Stimulated activated CD4-positive, alpha-beta T cell treated with anti-CD3 and anti-CD28 coated beads, TNF-alpha, amount 100 ng/mL, for 24 hours (primary cell): ENCODE measurements around the gene ERC1.
"Not testable (repeated sequence)": the region's sequence is repeated elsewhere in the genome, so short reads cannot be mapped to it uniquely, and the experiment has no call there.

Source experiments
- DNase-seq, 3 experiments: peaks; one replicate each; pipeline ENCODE4 v3.0.0-alpha.2; 2020; ENCODE audit warnings: low read depth in 3 of 3

ERC1 gene

DNA sequence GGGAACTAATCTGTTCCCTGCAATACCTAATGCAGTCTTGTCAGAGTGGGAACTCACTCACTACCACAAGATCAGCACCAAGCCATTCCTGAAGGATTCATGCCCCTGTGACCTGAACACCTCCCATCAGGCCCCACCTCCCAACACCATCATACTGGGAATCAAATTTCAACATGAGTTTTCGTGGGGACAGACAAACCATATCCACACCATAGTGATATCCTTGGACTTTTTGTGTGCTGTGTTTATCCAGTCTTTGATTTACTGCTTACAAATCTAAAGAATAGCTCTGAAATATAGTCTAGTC lies 359.9 kb downstream of the ERC1 start:
- DNase-seq: no peak

- DNase-seq: no peak
Observed at GRCh38 chr12:1351926-1352325, 360.9 kb downstream of the ERC1 start.

- DNase-seq: no peak
Observed at GRCh38 chr12:1353451-1353850, 362.4 kb downstream of the ERC1 start.

DNA sequence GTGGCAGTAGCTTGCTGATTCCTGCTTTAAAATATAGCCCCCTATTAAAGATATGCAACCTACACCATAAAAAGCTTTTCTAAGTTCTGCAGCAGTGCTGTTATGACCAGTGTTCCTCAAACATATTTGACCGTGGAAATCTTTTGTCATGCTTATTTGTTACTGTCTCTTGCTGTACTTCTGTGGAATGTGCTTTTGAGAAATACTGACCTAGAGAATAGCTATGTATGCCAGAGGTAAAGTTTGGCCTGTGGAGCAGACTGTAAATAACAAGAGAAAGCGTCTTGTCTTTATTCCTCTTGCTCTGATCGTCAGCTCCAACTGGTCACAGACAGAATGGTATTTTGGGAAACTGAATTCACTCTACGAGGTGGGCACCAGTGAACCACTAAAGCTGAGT lies 364.4 kb downstream of the ERC1 start:
- DNase-seq: no peak

DNA sequence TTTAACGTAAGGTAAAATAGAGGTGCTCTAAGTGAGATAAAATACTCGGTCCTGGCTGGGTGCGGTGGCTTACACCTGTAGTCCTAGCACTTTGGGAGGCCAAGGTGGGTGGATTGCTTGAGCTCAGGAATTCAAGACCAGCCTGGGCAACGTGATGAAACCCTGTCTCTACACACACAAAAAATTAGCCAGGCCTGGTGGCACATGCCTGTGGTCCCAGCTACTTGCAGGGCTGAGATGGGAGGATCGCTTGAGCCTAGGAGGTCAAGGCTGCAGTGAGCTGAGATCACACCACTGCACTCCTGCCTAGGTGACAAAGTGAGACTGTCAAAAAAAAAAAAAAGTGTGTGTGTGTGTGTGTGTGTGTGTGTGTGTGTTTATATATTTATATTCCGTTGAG lies 364.8 kb downstream of the ERC1 start:
- not testable (repeated sequence) for DNase-seq

DNA sequence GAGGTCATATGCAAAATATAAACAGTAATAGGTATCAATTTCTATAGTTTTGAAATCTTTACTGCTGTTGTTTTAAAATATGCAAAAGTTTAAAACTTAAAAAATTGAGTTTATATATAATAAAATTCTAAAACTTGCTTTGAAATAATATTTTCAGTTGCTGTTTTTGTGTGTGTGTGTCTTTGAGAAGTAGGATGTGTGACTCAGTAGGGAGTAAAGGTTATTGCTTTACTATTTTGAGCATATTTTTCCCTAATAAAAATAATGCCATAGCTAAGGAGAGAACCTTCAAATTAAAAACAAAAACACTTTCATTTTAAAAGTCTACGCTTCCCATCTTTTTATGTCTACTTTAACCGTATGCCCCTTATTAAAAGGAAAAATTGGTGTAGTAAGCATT lies 365.3 kb downstream of the ERC1 start:
- DNase-seq: no peak

- DNase-seq: no peak
Observed at GRCh38 chr12:1357171-1357570, 366.1 kb downstream of the ERC1 start.

DNA sequence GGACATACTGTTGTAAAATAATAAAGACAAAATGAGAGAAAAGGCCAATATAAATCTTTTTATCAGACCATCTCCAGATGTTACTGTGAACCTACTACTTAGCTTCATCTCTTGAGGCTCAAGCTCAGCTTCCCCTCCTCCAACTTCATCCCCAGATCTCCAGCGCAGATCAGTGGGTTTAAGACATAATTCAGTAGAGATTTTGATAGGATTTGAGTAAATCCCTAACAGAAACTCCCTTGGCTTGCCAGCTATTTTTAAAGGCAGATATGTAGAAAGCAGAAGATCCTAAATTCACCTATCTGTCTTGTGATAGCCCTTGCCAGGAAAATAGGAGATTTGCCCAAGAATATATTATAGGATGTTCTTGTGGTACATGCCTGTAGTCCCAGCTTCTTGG lies 366.7 kb downstream of the ERC1 start:
- DNase-seq: no peak

DNA sequence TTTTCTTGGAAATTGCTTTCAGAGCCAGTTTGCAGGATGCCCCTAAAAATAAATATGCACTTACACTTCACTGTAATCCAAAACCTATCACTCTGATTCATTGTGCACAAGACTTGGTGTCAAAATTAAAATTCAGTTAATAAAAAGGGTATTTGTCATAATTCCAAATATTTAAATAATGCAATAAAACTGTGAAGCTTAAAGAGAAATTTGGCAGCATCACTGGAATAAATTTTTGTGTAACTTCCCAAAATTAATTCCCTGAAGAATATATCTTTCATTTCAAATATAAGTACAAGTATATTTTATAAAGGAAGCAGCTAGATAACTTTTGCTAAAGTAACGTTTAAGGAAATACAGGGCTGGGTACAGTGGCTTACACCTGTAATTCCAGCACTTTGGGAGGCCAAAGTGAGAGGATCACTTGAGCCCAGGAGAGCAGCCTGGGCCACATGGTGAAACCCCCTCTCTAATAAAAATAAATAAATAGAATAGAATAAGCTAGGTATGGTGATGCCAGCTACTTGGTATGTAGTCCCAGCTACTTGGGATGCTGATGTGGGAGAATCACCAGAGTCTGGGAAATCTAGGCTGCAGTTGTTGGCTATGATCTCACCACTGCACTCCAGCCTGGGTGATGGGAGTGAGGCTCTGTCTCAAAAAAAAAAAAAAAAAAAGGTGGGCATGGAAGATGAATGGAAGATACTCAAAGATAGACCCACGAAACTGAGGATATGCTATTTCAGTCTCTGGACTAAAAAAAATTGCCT lies 369.6 kb downstream of the ERC1 start:
- no peak for DNase-seq

- no peak for DNase-seq
Observed at GRCh38 chr12:1362143-1362662, 371.2 kb downstream of the ERC1 start.

- DNase-seq: no peak
Observed at GRCh38 chr12:1365703-1366102, 374.7 kb downstream of the ERC1 start.

DNA sequence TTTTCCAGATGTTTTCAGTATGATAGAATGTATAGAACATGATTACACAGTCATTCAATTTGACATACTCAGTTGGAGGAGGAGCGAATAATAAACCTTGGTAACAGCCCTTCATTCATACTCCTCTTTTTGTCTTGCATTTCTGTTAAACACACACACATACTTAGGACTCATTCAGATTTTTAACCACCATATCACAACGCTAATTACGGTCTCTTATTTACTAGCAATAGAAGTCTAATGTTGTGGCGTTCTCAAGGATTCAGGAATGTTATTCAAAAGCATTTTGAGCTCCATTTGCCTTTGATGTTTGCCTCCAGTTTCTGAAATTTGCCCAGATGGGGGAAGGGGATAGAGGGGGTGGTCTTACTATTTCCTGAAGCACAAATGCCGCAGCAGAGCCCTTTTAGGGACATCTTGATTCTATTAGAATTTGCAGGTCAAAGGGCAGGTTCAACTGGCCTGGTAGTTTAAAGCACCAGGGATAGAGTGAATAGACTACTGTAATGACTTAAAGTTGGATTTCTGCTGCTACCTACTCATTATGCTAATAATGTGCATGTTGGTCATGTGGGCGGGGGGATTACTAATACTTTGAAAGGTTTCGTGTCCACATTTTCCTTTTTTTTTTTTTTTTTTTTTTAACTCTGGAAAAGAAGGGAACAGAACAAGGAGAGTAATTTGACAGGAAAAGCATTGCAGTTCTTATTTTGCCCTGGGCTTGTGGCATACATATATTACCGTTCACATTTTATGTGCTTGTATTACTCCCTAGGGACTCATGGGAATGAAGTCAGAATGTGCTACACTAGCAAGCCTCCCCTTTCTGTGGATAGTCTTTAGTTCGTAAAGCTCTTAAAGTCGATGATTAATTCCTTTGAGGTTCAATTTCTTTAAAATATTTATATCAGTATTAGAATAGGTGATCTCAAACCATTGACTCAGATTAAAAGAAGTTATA lies 376.6 kb downstream of the ERC1 start:
- DNase-seq: no peak

GRCh38 chr12:1369460-1369859 lies 378.4 kb downstream of the ERC1 start:
- DNase-seq: no peak

- DNase-seq: no peak
Observed at GRCh38 chr12:1369938-1370500, 379.0 kb downstream of the ERC1 start.

DNA sequence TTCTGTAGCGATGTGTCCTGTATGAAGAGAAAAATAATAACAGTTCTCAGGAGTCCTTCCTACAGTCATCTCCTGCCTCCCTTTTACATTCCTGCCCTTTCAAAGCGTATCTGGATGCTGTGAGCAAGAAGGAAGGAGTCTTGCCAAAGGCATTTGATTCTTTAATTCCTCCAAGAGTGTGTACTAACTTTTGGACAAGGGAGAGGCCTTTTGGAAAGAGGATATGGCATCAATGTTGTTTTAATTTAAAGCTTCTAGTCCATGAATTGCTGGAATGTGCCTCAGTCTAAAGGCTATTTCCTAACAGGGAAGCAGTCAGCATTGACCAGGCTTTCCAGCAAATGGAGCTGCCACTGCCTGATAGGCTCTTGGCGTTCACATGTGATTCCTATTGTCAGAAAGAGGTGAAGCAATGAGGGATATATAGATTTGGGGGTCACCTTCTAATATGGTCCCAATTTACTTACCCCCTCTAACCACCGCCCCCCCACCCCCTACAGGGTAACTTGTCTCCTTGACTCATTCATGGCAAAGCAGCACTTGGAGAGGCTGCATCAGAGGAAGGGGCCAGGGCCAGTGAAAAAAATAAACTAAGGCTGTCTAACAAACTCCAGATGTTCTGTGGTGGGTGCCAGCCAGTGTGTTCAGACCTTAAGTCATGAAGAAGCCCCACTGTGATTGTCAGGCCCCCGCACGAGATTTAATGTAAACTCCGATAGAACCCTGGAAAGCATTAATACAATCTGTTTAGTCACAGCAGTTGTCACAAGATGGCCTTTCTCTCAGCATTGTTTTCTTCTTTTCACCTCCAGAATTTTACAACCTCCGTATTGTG lies 383.1 kb downstream of the ERC1 start:
- DNase-seq: no peak

GRCh38 chr12:1375323-1375722 lies 384.3 kb downstream of the ERC1 start:
- DNase-seq: no peak

- no peak for DNase-seq
Observed at GRCh38 chr12:1377117-1377516, 386.1 kb downstream of the ERC1 start.

GRCh38 chr12:1377681-1378080 lies 386.7 kb downstream of the ERC1 start:
- DNase-seq: no peak

- DNase-seq: no peak
Observed at GRCh38 chr12:1380171-1380851, 389.3 kb downstream of the ERC1 start.

- DNase-seq: no peak
Observed at GRCh38 chr12:1382151-1382550, 391.1 kb downstream of the ERC1 start.

GRCh38 chr12:1382826-1383225 lies 391.8 kb downstream of the ERC1 start:
- no peak for DNase-seq
